GM12892 (cell line): ENCODE measurements around the gene SLC4A5.

Experiments used
- DNase-seq: peaks from one replicate; pipeline ENCODE4 v3.0.0; 2011; ENCODE audit not compliant: insufficient read length
- FAIRE-seq: peaks from 2 replicates; lab custom pipeline; 2011; peaks lifted over from hg19 to GRCh38; lab: Jason Lieb, UNC
- POLR2A ChIP-seq: IDR thresholded peaks from 2 replicates; pipeline ENCODE4 v1.6.1; 2011; ENCODE audit warnings: low read depth, low read length, control low read depth
- POLR2AphosphoS5 ChIP-seq: IDR thresholded peaks from 2 replicates; pipeline ENCODE4 v1.6.1; 2011; ENCODE audit warnings: low read depth, low read length, control low read depth
- TAF1 ChIP-seq: IDR thresholded peaks from 2 replicates; pipeline ENCODE4 v1.6.1; 2011; ENCODE audit warnings: low read depth, mild to moderate bottlenecking, control low read depth, low read length, borderline replicate concordance

SLC4A5 gene

GRCh38 chr2:74168739-74169138 is 174.5 kb downstream of the SLC4A5 start:
- DNase-seq (no peak), FAIRE-seq (peak; percentile 56)
- TF ChIP-seq TAF1 (no peak), POLR2A (no peak), POLR2AphosphoS5 (no peak)
